CD4-positive, alpha-beta T cell treated with Interleukin-17A for 4 hours (primary cell): ENCODE data around the gene FOXF2.

Experiments used
- DNase-seq: peaks from one replicate; pipeline ENCODE4 v3.0.0-alpha.2; 2020; ENCODE audit warnings: mixed read lengths

FOXF2 gene

GRCh38 chr6:1379017-1379787, 10.2 kb upstream of the FOXF2 start:
- DNase-seq, result no peak

DNA sequence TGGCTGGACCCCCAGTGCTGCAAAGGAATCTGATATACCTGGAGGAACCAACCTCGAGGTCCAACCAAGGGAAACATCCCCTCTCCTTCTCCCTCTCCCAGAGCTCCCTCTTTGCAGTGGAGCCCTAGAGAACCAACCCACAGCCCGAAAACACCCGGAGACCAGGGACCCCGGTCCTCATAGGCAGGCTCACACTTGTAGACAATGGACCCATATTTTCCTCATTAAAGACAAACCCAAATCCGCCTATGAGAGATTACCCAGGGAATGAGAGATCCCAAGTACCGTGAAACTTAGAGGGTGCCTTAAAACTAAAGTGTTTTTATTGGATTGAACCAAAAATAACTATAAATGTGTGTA, 9.6 kb upstream of the FOXF2 start:
- no peak for DNase-seq

DNA sequence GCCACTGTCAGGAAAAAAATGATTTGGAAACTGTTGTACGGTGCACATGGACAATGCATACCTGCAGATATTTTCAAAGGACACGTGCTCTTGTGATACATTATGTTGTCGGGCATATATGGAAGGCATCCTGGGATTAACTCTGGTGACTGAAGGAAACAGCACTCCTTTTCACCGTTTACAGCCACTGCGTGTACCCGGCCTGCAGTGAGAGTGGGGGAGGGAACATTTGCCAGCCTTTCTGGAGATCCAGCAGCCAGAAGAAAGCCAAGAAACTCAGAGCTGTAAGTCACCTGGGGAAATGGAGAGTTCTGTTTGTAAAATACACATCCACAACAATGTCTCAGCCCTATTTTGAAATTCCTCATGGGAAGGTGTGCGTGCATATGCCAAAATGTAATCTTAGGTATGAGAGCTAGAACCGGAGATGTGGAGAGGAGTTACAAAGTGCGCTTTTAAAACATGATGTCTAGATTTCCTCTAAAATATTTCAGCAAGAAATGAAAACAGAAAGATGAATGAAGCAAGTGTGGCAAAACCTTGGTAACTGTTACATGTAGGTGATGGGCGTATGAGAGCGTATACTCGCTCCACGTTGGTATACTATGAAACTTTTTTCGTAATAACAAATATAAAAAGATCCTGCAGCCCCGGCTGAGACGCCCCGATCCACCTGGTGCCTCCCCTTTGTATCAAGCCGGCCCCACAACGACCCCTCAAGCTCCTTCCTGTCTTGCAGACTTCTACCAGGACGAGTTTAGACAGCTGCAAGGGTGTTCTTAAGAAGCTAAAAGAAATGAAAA, 8.6 kb upstream of the FOXF2 start:
- no peak for DNase-seq

DNA sequence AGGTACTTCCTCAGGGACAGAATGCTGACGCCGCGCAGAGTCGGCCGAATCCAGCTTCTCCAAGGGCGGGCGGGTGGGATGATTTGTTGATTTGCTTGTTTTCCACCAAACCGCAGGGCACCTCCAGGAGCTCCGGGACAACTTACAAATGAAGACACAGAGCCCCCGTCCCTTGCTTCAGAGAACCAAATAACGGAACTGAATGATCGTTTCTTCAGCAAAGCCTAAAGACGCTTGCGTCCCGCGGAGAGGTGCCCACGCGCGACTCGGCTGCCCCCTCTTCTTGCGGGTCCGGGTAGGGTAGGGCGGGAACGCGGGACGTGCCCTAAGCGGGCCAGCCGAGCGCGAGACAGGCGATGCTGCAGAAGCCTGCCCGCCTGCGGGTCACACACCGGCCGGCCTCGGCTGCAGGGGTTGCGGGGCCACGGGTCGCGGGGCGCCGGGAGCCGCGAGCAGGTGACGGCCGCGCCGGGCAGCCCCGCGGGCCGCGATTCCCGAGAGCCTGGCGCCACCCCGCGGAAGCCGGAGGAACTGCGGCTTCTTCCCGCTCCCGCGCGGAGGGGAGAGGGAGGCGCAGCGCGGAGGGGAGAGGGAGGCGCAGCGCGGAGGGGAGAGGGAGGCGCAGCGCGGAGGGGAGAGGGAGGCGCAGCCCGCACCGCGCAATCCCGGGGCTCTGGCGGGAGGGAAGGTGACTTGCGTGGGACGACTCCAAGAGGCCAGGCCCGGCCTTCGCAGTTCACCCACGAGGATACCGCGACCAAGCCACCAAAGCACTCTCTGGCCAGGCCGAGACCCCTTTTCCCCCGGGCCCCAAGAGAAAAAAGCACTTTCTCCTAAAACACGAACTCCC, 7.7 kb upstream of the FOXF2 start:
- peak; percentile 55 for DNase-seq

DNA sequence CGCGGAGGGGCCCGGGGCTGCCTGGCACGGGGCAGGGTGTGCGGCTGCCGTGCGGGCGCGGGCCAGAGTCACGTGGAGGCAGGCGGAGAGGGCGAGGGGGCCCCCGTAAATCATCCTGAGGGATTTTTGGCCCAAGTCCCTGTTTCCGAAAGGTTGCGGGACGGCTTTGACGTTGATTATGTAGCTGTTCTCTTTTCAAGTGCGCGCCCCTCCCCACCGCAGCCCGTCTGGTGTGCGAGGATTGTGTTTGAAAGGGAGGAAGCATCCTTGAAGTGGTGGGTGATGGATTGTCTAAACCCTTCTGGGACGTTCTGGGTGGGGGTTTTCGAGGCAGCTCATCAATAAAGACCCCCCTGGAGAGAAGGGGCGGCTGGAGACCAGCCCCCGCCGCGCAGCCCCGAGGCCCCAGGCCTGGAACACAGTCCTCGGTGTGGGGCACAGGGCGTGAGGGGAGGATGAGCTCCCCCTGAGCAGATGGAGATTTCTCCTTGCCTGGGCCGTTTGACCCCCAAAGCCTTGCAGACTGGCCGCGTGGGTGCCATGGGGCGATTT, 7.0 kb upstream of the FOXF2 start:
- no peak for DNase-seq

DNA sequence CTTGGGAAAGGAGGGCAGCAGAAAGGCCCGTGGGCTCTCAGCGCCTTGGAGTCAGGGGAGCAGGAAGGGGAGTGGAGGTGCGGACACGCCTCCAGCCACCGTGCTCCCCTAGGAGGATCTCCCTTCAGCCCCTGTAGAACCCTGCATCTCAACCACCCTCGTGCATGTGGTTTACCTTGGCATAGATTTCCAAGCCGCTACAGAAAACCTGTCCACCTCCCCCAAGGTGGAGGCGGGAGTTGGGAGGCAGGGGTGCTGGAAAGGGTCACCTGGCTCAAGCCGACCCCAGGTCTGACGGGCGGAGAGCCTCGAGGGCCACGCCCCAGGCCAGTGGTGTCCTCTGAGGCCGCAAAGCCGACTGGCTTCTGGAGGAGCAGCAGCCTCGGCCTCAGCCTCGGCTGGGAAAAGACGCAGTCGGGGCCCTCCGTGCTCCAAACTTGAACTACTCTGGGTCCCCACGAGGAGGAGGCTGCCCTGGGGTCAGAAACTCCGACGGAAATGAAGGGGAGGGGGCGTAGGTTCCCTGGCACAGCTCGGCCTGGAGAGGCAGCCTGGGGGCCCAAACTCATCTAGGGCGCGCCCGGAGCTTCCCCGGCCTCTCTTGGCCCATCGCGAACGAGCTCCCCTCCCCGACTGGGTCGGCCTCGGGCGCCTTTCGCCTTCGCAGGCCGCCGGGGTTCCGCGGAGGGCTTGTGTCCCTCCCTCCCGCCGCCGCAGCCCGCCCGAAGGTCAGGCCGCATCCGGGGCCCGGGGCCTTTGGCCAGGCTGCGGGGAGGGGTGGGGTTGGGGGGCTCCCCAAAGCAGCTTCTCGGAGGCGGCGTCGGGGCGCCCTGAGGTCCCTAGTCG, 6.3 kb upstream of the FOXF2 start:
- no peak for DNase-seq

- DNase-seq, result no peak
These were observed 5.4 kb upstream of the FOXF2 start for GRCh38 chr6:1383729-1384548.

- no peak for DNase-seq
These were observed 4.7 kb upstream of the FOXF2 start for GRCh38 chr6:1384549-1385128.

DNA sequence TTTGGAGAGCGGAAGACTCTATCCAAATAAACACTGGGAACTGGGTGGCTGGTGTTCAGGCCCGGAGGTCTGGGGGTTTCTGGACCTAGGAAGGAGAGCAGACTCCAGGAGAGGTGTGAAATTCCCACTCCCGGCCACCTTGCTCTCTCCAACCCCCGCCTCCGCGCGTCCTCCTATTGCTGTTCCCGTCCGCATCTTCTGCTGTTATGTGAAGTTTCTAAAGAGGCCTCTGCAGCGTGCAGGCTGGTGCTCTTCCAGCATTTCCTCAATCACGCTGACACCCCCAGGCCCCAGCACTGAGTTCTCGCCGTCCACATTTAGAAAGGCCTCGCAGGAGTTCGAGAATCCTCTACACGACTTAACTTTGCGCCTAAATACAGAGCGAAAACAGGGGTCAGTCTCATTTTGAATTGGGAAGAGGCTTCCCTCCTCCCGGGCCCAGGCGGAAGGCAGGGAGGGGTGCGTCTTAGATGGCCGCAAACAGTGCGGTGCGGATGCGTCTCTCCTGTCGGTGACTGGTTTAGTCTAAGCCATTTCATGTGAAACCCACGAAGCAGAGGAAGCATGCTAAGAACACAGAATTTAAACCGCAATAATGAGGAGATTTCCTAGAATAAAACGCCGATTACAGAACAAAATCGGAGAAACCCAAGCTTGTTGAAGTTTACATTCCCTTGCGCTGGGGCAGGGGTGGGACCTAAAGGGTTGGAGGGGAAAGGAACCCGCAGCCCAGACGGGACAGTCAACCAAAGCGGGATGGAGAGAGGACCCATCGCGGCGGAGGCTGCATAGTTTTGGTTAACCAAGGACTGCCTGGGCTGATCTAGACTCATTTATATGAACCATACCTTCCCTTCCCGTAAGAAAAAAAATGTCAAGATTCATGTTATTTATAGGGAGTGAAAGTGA, 4.0 kb upstream of the FOXF2 start:
- no peak for DNase-seq

GRCh38 chr6:1386038-1386709, 3.2 kb upstream of the FOXF2 start:
- no peak for DNase-seq

- no peak for DNase-seq
These were observed 1.9 kb upstream of the FOXF2 start for GRCh38 chr6:1387538-1387875.

DNA sequence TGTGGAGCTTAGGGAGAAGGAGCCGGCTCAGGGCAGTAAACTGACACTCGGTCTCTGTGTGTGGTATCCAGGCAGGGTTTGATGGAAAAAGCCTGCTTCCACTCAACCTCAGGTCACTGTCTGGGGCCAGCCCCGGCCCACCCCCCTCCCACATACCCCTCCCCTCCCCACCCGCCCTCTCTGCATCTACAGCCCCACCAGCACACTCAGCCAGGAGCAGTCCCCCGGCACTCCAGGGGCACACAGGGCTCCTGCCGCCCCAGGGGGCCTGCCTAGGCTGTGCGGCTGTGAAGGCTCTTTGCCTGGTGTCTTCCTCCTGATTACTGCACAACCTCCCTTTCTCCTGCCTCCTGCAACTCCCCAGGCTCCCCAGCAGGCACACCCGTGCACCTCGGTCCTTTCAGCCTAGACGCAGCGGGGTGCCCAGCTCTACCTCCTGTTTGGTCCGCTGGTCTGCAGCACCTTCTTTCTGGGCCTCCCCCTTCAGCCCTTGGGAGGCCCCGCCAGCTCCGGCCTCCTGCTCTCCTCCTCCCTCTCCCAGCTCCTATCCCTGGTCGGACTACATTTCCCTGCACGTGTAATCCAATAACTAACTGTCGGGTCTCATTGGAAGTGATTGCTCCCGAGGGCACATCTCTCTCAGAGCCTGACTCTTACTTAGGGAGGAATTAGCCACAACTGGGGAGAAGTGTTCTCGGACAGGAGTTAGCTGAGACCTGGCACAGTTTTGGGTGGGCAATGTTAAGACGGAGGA, 1.3 kb upstream of the FOXF2 start:
- no peak for DNase-seq

- DNase-seq, result no peak
These were observed 577 bp upstream of the FOXF2 start for GRCh38 chr6:1388630-1389368.

DNA sequence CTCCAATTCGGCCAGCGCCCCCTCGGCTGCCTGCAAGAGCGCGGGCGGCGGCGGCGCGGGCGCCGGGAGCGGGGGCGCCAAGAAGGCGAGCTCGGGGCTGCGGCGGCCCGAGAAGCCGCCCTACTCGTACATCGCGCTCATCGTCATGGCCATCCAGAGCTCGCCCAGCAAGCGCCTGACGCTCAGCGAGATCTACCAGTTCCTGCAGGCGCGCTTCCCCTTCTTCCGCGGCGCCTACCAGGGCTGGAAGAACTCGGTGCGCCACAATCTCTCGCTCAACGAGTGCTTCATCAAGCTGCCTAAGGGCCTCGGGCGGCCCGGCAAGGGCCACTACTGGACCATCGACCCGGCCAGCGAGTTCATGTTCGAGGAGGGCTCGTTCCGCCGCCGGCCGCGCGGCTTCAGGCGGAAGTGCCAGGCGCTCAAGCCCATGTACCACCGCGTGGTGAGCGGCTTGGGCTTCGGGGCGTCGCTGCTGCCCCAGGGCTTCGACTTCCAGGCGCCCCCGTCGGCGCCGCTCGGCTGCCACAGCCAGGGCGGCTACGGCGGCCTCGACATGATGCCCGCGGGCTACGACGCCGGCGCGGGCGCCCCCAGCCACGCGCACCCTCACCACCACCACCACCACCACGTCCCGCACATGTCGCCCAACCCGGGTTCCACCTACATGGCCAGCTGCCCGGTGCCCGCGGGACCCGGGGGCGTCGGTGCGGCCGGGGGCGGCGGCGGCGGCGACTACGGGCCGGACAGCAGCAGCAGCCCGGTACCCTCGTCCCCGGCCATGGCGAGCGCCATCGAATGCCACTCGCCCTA, 963 bp downstream of the FOXF2 start:
- no peak for DNase-seq

- DNase-seq, result no peak
These were observed 1.8 kb downstream of the FOXF2 start for GRCh38 chr6:1390946-1391799.

GRCh38 chr6:1391800-1392309, 2.5 kb downstream of the FOXF2 start:
- no peak for DNase-seq
